ENCODE measurements around the gene TP53I13. TPM values are rescaled to one million over a fixed set of nuclear protein-coding genes. Genes with fewer than 3 reads are reported as not detected.
A peak's percentile ranks its signal among the peaks of the same experiment; 100 is the strongest.

TP53I13 gene
- total RNA-seq, 1 experiment from 2014 or later = 28.1 TPM

GRCh38 chr17:29592850-29593551, 24.5 kb downstream of the TP53I13 start, which contains the start of gene ANKRD13B:
Gene ANKRD13B, plus strand, starts transcription at chr17:29593132. Its CDS starts 490 bp downstream, at chr17:29593622.
- H3K18ac ChIP-seq (ENCODE audit: insufficient read length, low read depth, low read length) = peak within 1 kb of the TSS; percentile 6
- Mint-ChIP-seq H3K4me3 (peak within 1 kb of the TSS; percentile 81 to 90), H3K27me3 (ENCODE audit: low read depth) (peaks cover 5% of the 10 kb centered on the region), H3K27ac (peak within 1 kb of the TSS; percentile 91 to 96 (median 95)), H3K36me3 (ENCODE audit: insufficient read depth in 1 of 3, low read depth in 3 of 3) (peaks cover 0 to 1% (median 0%) of the 10 kb centered on the region in 3 experiments; a peak in 1 of 7 replicates), H3K4me1 (peaks cover 44 to 63% of the 10 kb centered on the region in 2 experiments), H3K9me3 (no peaks in the 10 kb centered on the region)
- no peak within 1 kb of the TSS for H2AK5ac ChIP-seq (ENCODE audit: insufficient read length, low read length)
- H3K14ac ChIP-seq (ENCODE audit: insufficient read depth, low read length) = no peak within 1 kb of the TSS
- WGBS (ENCODE audit: extremely low coverage, insufficient read length, low lambda C conversion rate) = no CpG with 5 or more reads among the region's 96 CpGs
- H3K79me1 ChIP-seq (ENCODE audit: insufficient read depth, low read depth, low read length, poor library complexity, severe bottlenecking) = no peaks in the 10 kb centered on the region
- no peak within 1 kb of the TSS for H3K23ac ChIP-seq (ENCODE audit: insufficient read length, low read depth, low read length)
- H3K56ac ChIP-seq (ENCODE audit: insufficient read length, low read depth, low read length) = no peak within 1 kb of the TSS
- no peak within 1 kb of the TSS for H4K5ac ChIP-seq (ENCODE audit: insufficient read length, low read depth, low read length)
- no peak within 1 kb of the TSS for H2BK120ac ChIP-seq (ENCODE audit: low read depth, low read length, poor library complexity, severe bottlenecking)
- peaks cover 42% of the 10 kb centered on the region for H3K23me2 ChIP-seq (ENCODE audit: insufficient read length, low read depth, low read length, poor library complexity, severe bottlenecking)
- no peaks in the 10 kb centered on the region for H4K20me1 ChIP-seq (ENCODE audit: control insufficient read depth, insufficient read depth, insufficient read length)
- peaks cover 4% of the 10 kb centered on the region; the same call in 1 of the 2 replicates for H3K4me1 ChIP-seq (ENCODE audit: insufficient read depth, low read length)
- no peak within 1 kb of the TSS for H3K9ac ChIP-seq (ENCODE audit: extremely low read depth, insufficient read length, low read length)
- H2BK12ac ChIP-seq (ENCODE audit: insufficient read length, low read depth, low read length) = no peak within 1 kb of the TSS
- H3K4ac ChIP-seq (ENCODE audit: low read depth, low read length) = no peak within 1 kb of the TSS
- H4K91ac ChIP-seq (ENCODE audit: insufficient read length, low read depth, low read length) = no peak within 1 kb of the TSS
- no peak within 1 kb of the TSS for H2BK5ac ChIP-seq (ENCODE audit: insufficient read length, low read length)
- H3K27me3 ChIP-seq (ENCODE audit: insufficient read depth, low read length) = no peaks in the 10 kb centered on the region
- no peak within 1 kb of the TSS for H2BK15ac ChIP-seq (ENCODE audit: low read depth, low read length)
- TF ChIP-seq CTCF (conservative IDR thresholded peaks at IDR 0.05) = no peak
- H3T11ph ChIP-seq (ENCODE audit: low read length) = no peak within 1 kb of the TSS
- H2BK20ac ChIP-seq (ENCODE audit: low read depth, low read length, poor library complexity, severe bottlenecking) = no peak within 1 kb of the TSS
- no peak within 1 kb of the TSS for H3K27ac ChIP-seq (ENCODE audit: insufficient read length, low read depth, low read length)
- H3K9me3 ChIP-seq (ENCODE audit: control insufficient read depth, low read depth, low read length) = no peaks in the 10 kb centered on the region
- DNase-seq = no peak
- H3K4me2 ChIP-seq (ENCODE audit: insufficient read depth, insufficient read length, low read length) = peak within 1 kb of the TSS; percentile 69
- no peak within 1 kb of the TSS for H4K8ac ChIP-seq (replicated peaks; ENCODE audit: insufficient read length, low read depth, low read length)
- H3K79me2 ChIP-seq (ENCODE audit: insufficient read depth, low read length) = peaks cover 6% of the 10 kb centered on the region; the same call in 1 of the 2 replicates
- no peak within 1 kb of the TSS for H2AFZ ChIP-seq (ENCODE audit: low read length)

Data from H9 (cell line).